CD14-positive monocyte (primary cell): ENCODE data around the gene TMEM44. TPM values are rescaled to one million over a fixed set of nuclear protein-coding genes. Genes with fewer than 3 reads are reported as not detected.

Experiments
- DNase-seq, 3 donors: peaks; one replicate each; pipeline ENCODE4 v3.0.0-alpha.2; 2011 to 2022
- H2AFZ ChIP-seq: 2 replicates; pipeline ENCODE4 v1.6.0; 2012; ENCODE audit warnings: mild to moderate bottlenecking, low read depth, low read length, inconsistent platforms; ENCODE audit not compliant: insufficient read depth, poor library complexity, severe bottlenecking
- H3K27ac ChIP-seq, 2 donors: 1 replicate in 1 of 2; 2 replicates in 1 of 2; pipeline ENCODE4 v1.5.1; 2012 to 2013; ENCODE audit warnings: low read length in 2 of 2, control low read depth in 1 of 2, inconsistent platforms in 1 of 2, low read depth in 1 of 2, mild to moderate bottlenecking in 1 of 2
- H3K27me3 ChIP-seq, 2 donors: one replicate each; pipeline versions ENCODE4 v1.6.0 to v1.6.1; 2011 to 2013; ENCODE audit warnings: low read length in 2 of 2; ENCODE audit not compliant: control insufficient read depth in 2 of 2, insufficient read depth in 2 of 2
- H3K36me3 ChIP-seq, 2 donors: replicated peaks in 1 of 2; 1 replicate in 1 of 2; 2 replicates in 1 of 2; pipeline versions ENCODE4 v1.5.1 to v1.6.1; 2012 to 2013; ENCODE audit warnings: low read length in 2 of 2, control low read depth in 1 of 2, inconsistent platforms in 1 of 2, mild to moderate bottlenecking in 1 of 2; ENCODE audit not compliant: insufficient read depth in 2 of 2, control insufficient read depth in 1 of 2
- H3K4me1 ChIP-seq, 2 donors: 1 replicate in 1 of 2; 2 replicates in 1 of 2; pipeline versions ENCODE4 v1.5.1 to v1.6.1; 2012 to 2013; ENCODE audit warnings: low read length in 2 of 2, control low read depth in 1 of 2, inconsistent platforms in 1 of 2, mild to moderate bottlenecking in 1 of 2, moderate library complexity in 1 of 2; ENCODE audit not compliant: insufficient read depth in 2 of 2, control insufficient read depth in 1 of 2
- H3K4me2 ChIP-seq: replicated peaks from 2 replicates; pipeline ENCODE3; 2012; ENCODE audit warnings: low read length, moderate library complexity, mild to moderate bottlenecking; ENCODE audit not compliant: poor library complexity, severe bottlenecking; ENCODE audit errors: extremely low read depth
- H3K4me3 ChIP-seq, 3 experiments: fragments of 200-600 bp in 1 of 3; sonication (generic) in 1 of 3; replicated peaks in 1 of 3; 1 replicate in 2 of 3; 2 replicates in 1 of 3; pipeline ENCODE4 v1.5.1; 2011 to 2013; ENCODE audit warnings: low read length in 3 of 3, mild to moderate bottlenecking in 3 of 3, control low read depth in 2 of 3, low read depth in 2 of 3, inconsistent platforms in 1 of 3, moderate library complexity in 1 of 3
- H3K79me2 ChIP-seq: 2 replicates; pipeline ENCODE4 v1.6.0; 2012; ENCODE audit warnings: mild to moderate bottlenecking, control low read depth, inconsistent platforms, low read length, moderate library complexity; ENCODE audit not compliant: insufficient read depth
- H3K9ac ChIP-seq: 2 replicates; pipeline ENCODE4 v1.6.0; 2017; ENCODE audit warnings: low read length, mild to moderate bottlenecking; ENCODE audit not compliant: insufficient read depth, poor library complexity, severe bottlenecking
- H3K9me3 ChIP-seq, 2 donors: replicated peaks in 1 of 2; 1 replicate in 1 of 2; 2 replicates in 1 of 2; pipeline versions ENCODE4 v1.5.1 to v1.6.1; 2012 to 2013; ENCODE audit warnings: low read length in 2 of 2, control low read depth in 1 of 2; ENCODE audit not compliant: control insufficient read depth in 1 of 2, insufficient read depth in 1 of 2
- H4K20me1 ChIP-seq: 2 replicates; pipeline ENCODE4 v1.6.0; 2012; ENCODE audit warnings: mild to moderate bottlenecking, low read length, control low read depth, moderate library complexity; ENCODE audit not compliant: insufficient read depth
- H3K27ac Mint-ChIP-seq, 7 donors: one replicate each; pipeline ENCODE4 v1.8.0; 2020; ENCODE audit warnings: mild to moderate bottlenecking in 7 of 7, mixed read lengths in 7 of 7, moderate library complexity in 6 of 7, inconsistent platforms in 2 of 7
- H3K27me3 Mint-ChIP-seq, 3 donors: one replicate each; pipeline ENCODE4 v1.8.0; 2021 to 2022; ENCODE audit warnings: low read depth in 3 of 3, mild to moderate bottlenecking in 3 of 3, mixed read lengths in 3 of 3, moderate library complexity in 3 of 3, inconsistent platforms in 1 of 3
- H3K36me3 Mint-ChIP-seq, 2 donors: one replicate each; pipeline ENCODE4 v1.8.0; 2020; ENCODE audit warnings: mixed read lengths in 2 of 2, inconsistent platforms in 1 of 2, mild to moderate bottlenecking in 1 of 2
- H3K4me1 Mint-ChIP-seq: one replicate; pipeline ENCODE4 v1.8.0; 2020; ENCODE audit warnings: mild to moderate bottlenecking, mixed read lengths
- H3K4me3 Mint-ChIP-seq, 2 donors: one replicate each; pipeline ENCODE4 v1.8.0; 2020; ENCODE audit warnings: mild to moderate bottlenecking in 2 of 2, mixed read lengths in 2 of 2, moderate library complexity in 1 of 2
- H3K9me3 Mint-ChIP-seq, 7 donors: one replicate each; pipeline ENCODE4 v1.8.0; 2020 to 2022; ENCODE audit warnings: mixed read lengths in 7 of 7, mild to moderate bottlenecking in 6 of 7, moderate library complexity in 6 of 7, inconsistent platforms in 2 of 7
- WGBS: methylation state at CpG from one replicate; pipeline ENCODE4 v1.1.5; 2013; ENCODE audit warnings: missing lambda C conversion rate; ENCODE audit not compliant: insufficient coverage; 5-methylcytosine and 5-hydroxymethylcytosine counted together
- intact Hi-C, 2 donors: fragments of 100-400 bp; cut with micrococcal nuclease; formaldehyde crosslinking; loops; one replicate each; pipeline versions ENCODE4 v1.15.0 to v1.15.1; 2023
- polyA plus RNA-seq, 3 donors: library from polyadenylated mRNA; depleted of rRNA in 1 of 3; unstranded in 2 of 3; stranded (reverse) in 1 of 3; fragments of 300-500 nt in 2 of 3; fragments of >200 nt in 1 of 3; fragmentation: Illumina TruSeq in 2 of 3; gene quantifications; 1 replicate in 2 of 3; 2 replicates in 1 of 3; pipeline ENCODE4 v1.2.3, GENCODE V29; 2012 to 2021
- TF ChIP-seq, protein P1 (sequence below): fragments of 200-600 bp; IDR thresholded peaks from one replicate; pipeline ENCODE4 v1.8.0; 2022; ENCODE audit warnings: antibody characterized with exemption, mild to moderate bottlenecking

The TMEM44 gene
- polyA plus RNA-seq, 3 donors, result 0.68 TPM; not detected in 2

DNA sequence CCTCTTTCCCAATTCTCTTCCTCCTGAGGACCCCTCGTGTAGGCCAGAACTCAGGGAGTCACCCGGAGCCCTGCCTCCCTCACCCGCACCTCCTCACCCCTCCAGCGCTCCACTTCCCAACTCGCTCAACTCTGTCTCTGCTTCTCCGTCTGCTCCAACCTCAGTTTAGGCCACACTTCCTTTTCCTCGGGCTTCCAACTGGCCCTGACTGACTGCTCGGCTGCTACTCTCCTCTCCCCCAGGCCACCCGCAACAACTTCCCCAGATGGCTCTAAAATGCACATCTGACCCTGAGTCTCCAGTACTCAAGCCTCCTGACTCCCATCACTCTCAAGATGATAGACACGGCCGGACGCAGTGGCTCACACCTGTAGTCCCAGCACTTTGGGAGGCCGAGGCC, 23.6 kb downstream of the TMEM44 start:
- no peaks in the 10 kb centered on the region for H3K79me2 ChIP-seq
- TF ChIP-seq, protein P1, sequence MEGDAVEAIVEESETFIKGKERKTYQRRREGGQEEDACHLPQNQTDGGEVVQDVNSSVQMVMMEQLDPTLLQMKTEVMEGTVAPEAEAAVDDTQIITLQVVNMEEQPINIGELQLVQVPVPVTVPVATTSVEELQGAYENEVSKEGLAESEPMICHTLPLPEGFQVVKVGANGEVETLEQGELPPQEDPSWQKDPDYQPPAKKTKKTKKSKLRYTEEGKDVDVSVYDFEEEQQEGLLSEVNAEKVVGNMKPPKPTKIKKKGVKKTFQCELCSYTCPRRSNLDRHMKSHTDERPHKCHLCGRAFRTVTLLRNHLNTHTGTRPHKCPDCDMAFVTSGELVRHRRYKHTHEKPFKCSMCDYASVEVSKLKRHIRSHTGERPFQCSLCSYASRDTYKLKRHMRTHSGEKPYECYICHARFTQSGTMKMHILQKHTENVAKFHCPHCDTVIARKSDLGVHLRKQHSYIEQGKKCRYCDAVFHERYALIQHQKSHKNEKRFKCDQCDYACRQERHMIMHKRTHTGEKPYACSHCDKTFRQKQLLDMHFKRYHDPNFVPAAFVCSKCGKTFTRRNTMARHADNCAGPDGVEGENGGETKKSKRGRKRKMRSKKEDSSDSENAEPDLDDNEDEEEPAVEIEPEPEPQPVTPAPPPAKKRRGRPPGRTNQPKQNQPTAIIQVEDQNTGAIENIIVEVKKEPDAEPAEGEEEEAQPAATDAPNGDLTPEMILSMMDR, result no peak
- H4K20me1 ChIP-seq, result no peaks in the 10 kb centered on the region
- Mint-ChIP-seq H3K4me3 (no peak overlapping the region), H3K9me3 (peaks cover 0 to 3% (median 0%) of the 10 kb centered on the region in 7 donors), H3K27ac (peak overlapping the region in 1 of 7 donors; percentile 60), H3K36me3 (no peaks in the 10 kb centered on the region), H3K27me3 (no peaks in the 10 kb centered on the region), H3K4me1 (peaks cover 3% of the 10 kb centered on the region)
- H3K9ac ChIP-seq, result no peak overlapping the region
- no peaks in the 10 kb centered on the region for H3K36me3 ChIP-seq
- no peaks in the 10 kb centered on the region for H3K27me3 ChIP-seq
- no peak overlapping the region for H3K4me2 ChIP-seq
- H3K9me3 ChIP-seq, result no peaks in the 10 kb centered on the region
- 68% methylated on average over 12 of the region's 13 CpGs for WGBS
- peaks cover 0 to 5% of the 10 kb centered on the region in 2 donors for H3K4me1 ChIP-seq
- no peak overlapping the region for H3K4me3 ChIP-seq
- H3K27ac ChIP-seq, result no peak overlapping the region
- intact Hi-C loops, result no loop called here
- DNase-seq, result no peak
- no peak overlapping the region for H2AFZ ChIP-seq

DNA sequence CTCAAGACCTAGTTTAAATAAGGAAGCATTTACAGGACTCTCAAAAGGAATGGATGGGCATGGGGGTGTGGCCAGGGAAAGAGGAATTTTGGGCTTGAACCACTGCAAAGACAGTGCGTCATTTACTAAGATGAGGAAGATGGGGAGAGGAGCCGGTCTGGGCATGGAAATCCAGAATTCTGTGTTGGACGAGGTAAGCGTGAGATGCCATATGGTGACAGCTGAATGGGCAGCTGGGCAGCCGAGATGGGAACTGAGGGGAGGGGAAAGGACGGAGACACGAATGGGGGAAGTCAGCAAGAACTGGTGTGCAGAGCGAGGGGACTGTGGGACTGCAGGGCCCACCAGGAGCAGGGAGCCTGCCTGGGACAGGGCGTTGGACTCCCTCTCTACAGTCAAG, 24.2 kb downstream of the TMEM44 start:
- no peak overlapping the region for H3K27ac ChIP-seq
- Mint-ChIP-seq H3K4me1 (peaks cover 3% of the 10 kb centered on the region), H3K27me3 (no peaks in the 10 kb centered on the region), H3K9me3 (peaks cover 0 to 1% (median 0%) of the 10 kb centered on the region in 7 donors), H3K27ac (peak overlapping the region in 1 of 7 donors; percentile 7), H3K4me3 (no peak overlapping the region), H3K36me3 (no peaks in the 10 kb centered on the region)
- intact Hi-C loops, result no loop called here
- 99% methylated on average over 6 of the region's 9 CpGs for WGBS
- no peaks in the 10 kb centered on the region for H3K79me2 ChIP-seq
- no peak overlapping the region for H3K4me3 ChIP-seq
- TF ChIP-seq, protein P1, result no peak
- no peaks in the 10 kb centered on the region for H3K9me3 ChIP-seq
- H4K20me1 ChIP-seq, result no peaks in the 10 kb centered on the region
- H3K9ac ChIP-seq, result no peak overlapping the region
- DNase-seq, result no peak
- H2AFZ ChIP-seq, result no peak overlapping the region
- no peaks in the 10 kb centered on the region for H3K27me3 ChIP-seq
- H3K4me1 ChIP-seq, result peaks cover 0 to 5% of the 10 kb centered on the region in 2 donors
- no peaks in the 10 kb centered on the region for H3K36me3 ChIP-seq
- H3K4me2 ChIP-seq, result no peak overlapping the region
